HepG2 (cell line): Measurements from ENCODE around the gene ACAP3. TPM values are rescaled to one million over a fixed set of nuclear protein-coding genes. Genes with fewer than 3 reads are reported as not detected.
A peak's percentile ranks its signal among the peaks of the same experiment; 100 is the strongest.

ENCODE experiments used
- BCL3 ChIP-seq: sonication (generic); formaldehyde crosslinking; IDR thresholded peaks from 2 replicates; pipeline ENCODE4 v1.5.1; 2020; ENCODE audit warnings: mild to moderate bottlenecking, missing genetic modification reagents, moderate library complexity
- CEBPG ChIP-seq: IDR thresholded peaks from 2 replicates; pipeline ENCODE4 v1.6.1; 2016
- CTCF ChIP-seq: sonication (generic); formaldehyde crosslinking; IDR thresholded peaks from 2 replicates; pipeline ENCODE4 v1.5.0; 2020; ENCODE audit warnings: mild to moderate bottlenecking, missing genetic modification reagents, moderate library complexity
- HNF4A ChIP-seq: sonication (generic); formaldehyde crosslinking; IDR thresholded peaks from 2 replicates; pipeline ENCODE4 v1.4.0; 2020; ENCODE audit warnings: missing genetic modification reagents
- MED13 ChIP-seq: sonication (generic); formaldehyde crosslinking; IDR thresholded peaks from 2 replicates; pipeline ENCODE4 v1.5.0; 2020; ENCODE audit warnings: missing genetic modification reagents
- MYPOP ChIP-seq: sonication (generic); formaldehyde crosslinking; IDR thresholded peaks from 2 replicates; pipeline ENCODE4 v1.8.1; 2023; ENCODE audit warnings: mild to moderate bottlenecking, moderate library complexity, missing genetic modification reagents
- NFATC3 ChIP-seq: sonication (generic); formaldehyde crosslinking; IDR thresholded peaks from 2 replicates; pipeline ENCODE4 v1.5.1; 2020; ENCODE audit warnings: mild to moderate bottlenecking, missing genetic modification reagents
- PRMT3 ChIP-seq: sonication (generic); formaldehyde crosslinking; IDR thresholded peaks from 2 replicates; pipeline ENCODE4 v1.8.1; 2022; ENCODE audit warnings: low read depth, mild to moderate bottlenecking, moderate library complexity, missing genetic modification reagents, borderline replicate concordance
- RFX5 ChIP-seq: IDR thresholded peaks from 2 replicates; pipeline ENCODE4 v1.6.1; 2011; ENCODE audit warnings: low read depth, low read length, improper control_type of control experiment
- SMYD3 ChIP-seq: sonication (generic); formaldehyde crosslinking; IDR thresholded peaks from 2 replicates; pipeline ENCODE4 v1.8.1; 2023; ENCODE audit warnings: mild to moderate bottlenecking, missing genetic modification reagents
- THRA ChIP-seq: sonication (generic); formaldehyde crosslinking; IDR thresholded peaks from 2 replicates; pipeline ENCODE4 v1.4.0; 2020; ENCODE audit warnings: missing genetic modification reagents, borderline replicate concordance
- TRIM22 ChIP-seq: fragments of 450-650 bp; IDR thresholded peaks from 2 replicates; pipeline ENCODE4 v1.6.1; 2017
- XRCC5 ChIP-seq: fragments of 200-400 bp; formaldehyde crosslinking; optimal IDR thresholded peaks from 2 replicates; pipeline ENCODE3; 2017; ENCODE audit warnings: mild to moderate bottlenecking, low read length
- ZBTB7A ChIP-seq: sonication (generic); formaldehyde crosslinking; IDR thresholded peaks from 2 replicates; pipeline ENCODE4 v1.8.0; 2022; ENCODE audit warnings: mild to moderate bottlenecking, missing genetic modification reagents
- ZBTB7B ChIP-seq: sonication (generic); formaldehyde crosslinking; IDR thresholded peaks from 2 replicates; pipeline ENCODE4 v1.4.0; 2020; ENCODE audit warnings: missing genetic modification reagents
- ZEB1 ChIP-seq: IDR thresholded peaks from 2 replicates; pipeline ENCODE4 v1.6.1; 2012; ENCODE audit warnings: mild to moderate bottlenecking, low read depth, inconsistent platforms; ENCODE audit not compliant: insufficient replicate concordance
- ZFAT ChIP-seq: sonication (generic); formaldehyde crosslinking; conservative IDR thresholded peaks from 2 replicates; pipeline ENCODE4 v1.8.1; 2023; ENCODE audit warnings: missing genetic modification reagents, inconsistent platforms
- ZHX1 ChIP-seq: sonication (generic); formaldehyde crosslinking; IDR thresholded peaks from 2 replicates; pipeline ENCODE4 v1.8.1; 2022; ENCODE audit warnings: low read depth, mild to moderate bottlenecking, missing genetic modification reagents
- ZNF558 ChIP-seq: sonication (generic); formaldehyde crosslinking; IDR thresholded peaks from 2 replicates; pipeline ENCODE4 v1.9.0; 2022; ENCODE audit warnings: mild to moderate bottlenecking, missing genetic modification reagents, borderline replicate concordance
- ZNF773 ChIP-seq: sonication (generic); formaldehyde crosslinking; IDR thresholded peaks from 2 replicates; pipeline ENCODE4 v1.4.0; 2020; ENCODE audit warnings: missing genetic modification reagents, borderline replicate concordance
- polyA plus RNA-seq, 8 experiments: library from polyadenylated mRNA; depleted of rRNA in 3 of 8; stranded (reverse) in 7 of 8; unstranded in 1 of 8; fragments of >200 nt; fragmentation: Illumina TruSeq in 4 of 8; extraction: Trizol in 4 of 8; gene quantifications; 2 replicates each; pipeline versions ENCODE4 v1.2.1 to v1.2.3, GENCODE V29; 2011 to 2016; ENCODE audit warnings: low read depth in 4 of 8, missing spikeins in 1 of 8, mixed read lengths in 1 of 8; ENCODE audit not compliant: insufficient read depth in 1 of 8
- total RNA-seq, 5 experiments: library from RNA; depleted of rRNA; stranded (reverse); fragments of >200 nt; fragmentation: Illumina TruSeq; extraction: Trizol; gene quantifications; 2 replicates each; pipeline ENCODE4 v1.2.3, GENCODE V29; 2016; ENCODE audit warnings: low read depth in 1 of 5

ACAP3 gene
- total and polyA plus RNA-seq, 2 of the 13 experiments (the other 11 are each of a cell fraction or from before 2014, with no cell fraction given) = 29.4 to 50.8 TPM

- TF ChIP-seq ZEB1 (no peak), ZNF558 (CRISPR knock-in tag) (no peak), CEBPG (CRISPR knock-in tag) (no peak), ZBTB7A (CRISPR knock-in tag) (no peak), SMYD3 (CRISPR knock-in tag) (no peak), HNF4A (CRISPR knock-in tag) (no peak), ZFAT (CRISPR knock-in tag) (no peak), XRCC5 (no peak), ZHX1 (CRISPR knock-in tag) (no peak), TRIM22 (no peak), RFX5 (no peak), ZNF773 (CRISPR knock-in tag) (no peak), PRMT3 (no peak), THRA (CRISPR knock-in tag) (no peak), ZBTB7B (CRISPR knock-in tag) (0 out of 2 replicates have a peak, but pooled peaks have one; percentile 26), NFATC3 (no peak), CTCF (peak; percentile 96), BCL3 (CRISPR knock-in tag) (no peak), MED13 (CRISPR knock-in tag) (no peak), MYPOP (CRISPR knock-in tag) (no peak; the same call in 1 of the 2 replicates)
Observed at GRCh38 chr1:1291548-1292441, 15.9 kb downstream of the ACAP3 start (continued).
